Brain microvascular endothelial cell (primary cell): ENCODE results near the gene KDM3B.

Source experiments
- DNase-seq: peaks from one replicate; pipeline ENCODE4 v3.0.0-alpha.2; 2020
- H3K27ac ChIP-seq: fragments of 250-450 bp; sonication (Bioruptor Pico); 2 replicates; pipeline ENCODE4 v1.5.1; 2020; ENCODE audit warnings: mild to moderate bottlenecking, moderate library complexity
- H3K27me3 ChIP-seq: fragments of 250-450 bp; sonication (Bioruptor Pico); replicated peaks from 2 replicates; pipeline ENCODE4 v1.5.1; 2020; ENCODE audit warnings: mild to moderate bottlenecking
- H3K36me3 ChIP-seq: fragments of 250-450 bp; sonication (Bioruptor Pico); replicated peaks from 2 replicates; pipeline ENCODE4 v1.5.1; 2020; ENCODE audit warnings: mild to moderate bottlenecking
- H3K4me3 ChIP-seq: 2 replicates; pipeline ENCODE4 v1.5.1; 2011; ENCODE audit warnings: low read depth, mild to moderate bottlenecking, control low read depth, low read length, moderate library complexity
- CTCF ChIP-seq: IDR thresholded peaks from 2 replicates; pipeline ENCODE4 v1.5.1; 2011; ENCODE audit warnings: low read depth, mild to moderate bottlenecking, moderate library complexity, low read length, control low read depth, inconsistent platforms; ENCODE audit errors: missing control alignments
- in situ Hi-C: cut with HindIII; loops from 2 replicates; pipeline ENCODE4 v1.10.0; 2017; ENCODE audit warnings: low sequenced_read_pairs, low pct_ligation_motif_present

Gene KDM3B

GRCh38 chr5:138482638-138483037, 130.2 kb downstream of the KDM3B start:
- H3K27ac ChIP-seq: no peak overlapping the region
- H3K36me3 ChIP-seq: no peaks in the 10 kb centered on the region
- in situ Hi-C loops: no loop called here
- no peak for TF ChIP-seq CTCF
- no peak for DNase-seq
- H3K27me3 ChIP-seq: no peaks in the 10 kb centered on the region
- no peak overlapping the region for H3K4me3 ChIP-seq
